Activated CD4-positive, CD25-positive, alpha-beta regulatory T cell treated with anti-CD3 and anti-CD28 coated beads, Interleukin-2, amount 50 U/mL, for 24 hours (primary cell): ENCODE measurements around the gene NDUFA12.

Experiments used
- ATAC-seq, 2 donors: fragments of 150-1000 bp; cut with Tn5 transposase; one replicate each; pipeline ENCODE4 v1.10.0; 2021; ENCODE audit warnings: mild to moderate bottlenecking in 1 of 2, moderate library complexity in 1 of 2

Gene NDUFA12

DNA sequence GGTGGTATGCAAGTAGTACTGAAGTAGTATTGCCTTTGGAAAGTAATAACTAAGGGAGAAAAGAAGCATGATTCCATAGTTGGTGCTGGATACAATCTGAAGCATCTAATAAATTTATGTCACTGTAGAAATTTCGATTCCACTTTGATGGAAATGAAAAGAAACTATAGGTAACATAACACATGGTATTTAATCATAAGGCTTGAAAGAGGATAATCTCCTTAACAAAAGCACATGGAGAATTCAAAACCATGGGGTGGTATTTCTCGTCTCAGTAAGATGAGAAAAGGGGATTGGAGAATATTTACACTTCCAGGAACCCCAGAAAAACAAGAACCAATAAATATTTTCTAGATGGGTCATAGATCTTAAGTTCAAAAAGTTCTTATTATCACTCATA, 72.7 kb downstream of the NDUFA12 start:
- no peak for ATAC-seq

DNA sequence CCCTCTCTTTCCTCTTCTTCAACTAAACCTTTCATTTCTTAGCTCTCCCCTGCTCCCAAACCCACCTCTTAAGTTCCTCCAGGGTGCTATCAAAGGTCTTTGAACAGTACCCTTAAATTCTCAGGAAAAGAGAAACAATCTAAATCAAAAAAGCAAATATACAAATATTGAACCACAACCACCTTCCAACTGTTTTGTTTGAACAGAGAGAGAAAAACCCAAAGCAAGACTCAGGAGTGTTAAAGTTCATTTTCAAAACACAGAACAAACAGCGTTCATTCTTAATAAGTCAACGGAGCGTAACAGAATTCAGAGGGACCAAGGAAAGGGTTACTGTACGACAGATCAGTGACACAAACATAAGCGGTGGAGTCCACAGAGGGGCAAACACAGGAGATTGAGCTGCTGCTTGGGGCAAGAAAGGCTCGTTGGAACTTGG, 73.3 kb downstream of the NDUFA12 start:
- no peak for ATAC-seq

DNA sequence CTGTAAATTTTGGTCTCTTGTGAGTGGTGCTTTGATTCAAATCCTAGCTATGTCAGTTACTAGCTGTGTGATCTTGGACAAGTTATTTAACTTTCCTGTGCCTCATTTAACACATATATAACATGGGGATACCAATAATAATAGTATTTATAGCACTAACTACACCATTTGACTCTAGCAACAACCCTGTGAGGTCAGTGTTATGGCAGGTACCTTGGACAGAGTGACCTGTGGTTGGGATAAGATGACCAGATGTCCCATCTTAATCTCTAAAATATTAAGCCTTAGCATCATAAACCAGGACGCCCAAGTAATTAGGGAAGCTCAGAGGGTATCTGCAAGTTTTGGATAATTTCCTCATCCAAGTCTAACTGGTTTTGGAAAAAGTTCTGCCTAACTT, 73.7 kb downstream of the NDUFA12 start:
- ATAC-seq = no peak

DNA sequence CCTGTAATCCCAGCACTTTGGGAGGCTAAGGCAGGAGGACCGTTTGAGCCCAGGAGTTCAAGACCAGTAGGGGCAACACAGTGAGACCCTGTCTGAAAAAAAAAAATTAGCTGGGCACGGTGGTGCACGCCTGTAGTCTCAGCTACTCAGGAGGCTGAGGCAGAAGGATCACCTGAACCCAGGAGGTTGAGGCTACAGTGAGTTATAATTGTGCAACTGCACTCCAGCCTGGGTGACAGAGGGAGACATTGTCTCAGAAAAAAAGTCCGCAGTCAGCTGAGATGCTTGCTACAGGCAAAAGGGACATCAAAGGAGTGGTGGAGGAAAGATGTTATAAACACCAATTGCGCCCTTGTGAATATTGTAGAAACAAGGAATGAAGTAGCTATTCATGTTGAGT, 77.8 kb downstream of the NDUFA12 start:
- ATAC-seq = no peak

DNA sequence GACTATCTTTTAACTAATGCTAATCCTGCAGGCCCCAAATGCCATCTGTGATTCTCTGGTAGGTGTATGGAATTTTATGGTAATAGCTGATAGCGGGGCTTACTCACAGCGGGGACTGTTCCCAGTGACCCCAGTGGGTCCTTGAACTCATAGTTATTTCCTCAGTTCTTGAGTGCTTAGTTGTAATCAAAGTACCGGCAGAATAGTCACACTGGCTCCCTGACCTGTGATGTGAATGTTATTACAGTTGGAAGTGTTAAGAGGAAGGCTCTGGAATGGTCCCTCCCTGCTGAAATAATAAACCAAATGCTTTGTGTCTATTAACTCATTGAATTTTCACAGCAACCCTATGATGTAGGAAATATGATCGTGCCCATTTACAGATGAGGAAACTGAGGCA, 78.3 kb downstream of the NDUFA12 start:
- ATAC-seq = no peak

DNA sequence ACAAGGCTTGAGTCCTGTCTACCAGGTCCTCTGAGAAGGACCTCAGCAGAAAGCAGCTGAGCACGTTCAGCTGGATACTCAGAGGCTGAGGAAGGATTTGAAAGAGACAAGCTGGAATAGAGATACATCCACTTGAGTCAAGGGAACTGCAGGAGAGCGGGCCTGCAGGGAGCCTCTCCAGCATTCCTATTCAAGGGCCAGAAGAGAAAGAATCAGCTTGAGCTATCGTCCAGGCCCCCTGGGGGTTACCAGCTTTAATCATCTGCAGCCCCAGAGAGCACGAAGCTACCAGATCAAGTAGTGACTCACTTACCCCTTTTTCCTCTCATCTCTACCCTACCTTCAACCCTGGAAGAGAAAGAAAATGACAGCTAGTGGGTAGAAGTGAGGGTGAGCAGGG, 80.9 kb downstream of the NDUFA12 start:
- no peak for ATAC-seq
